GM21390 (cell line): ENCODE measurements around the gene SERTM2.
"Not testable (repeated sequence)": the region's sequence is repeated elsewhere in the genome, so short reads cannot be mapped to it uniquely, and the experiment has no call there.

Experiments used
- ATAC-seq: cut with Tn5 transposase; IDR thresholded peaks from one replicate; pipeline ENCODE4 v1.9.1; 2021; ENCODE audit not compliant: unreplicated experiment

Gene SERTM2

DNA sequence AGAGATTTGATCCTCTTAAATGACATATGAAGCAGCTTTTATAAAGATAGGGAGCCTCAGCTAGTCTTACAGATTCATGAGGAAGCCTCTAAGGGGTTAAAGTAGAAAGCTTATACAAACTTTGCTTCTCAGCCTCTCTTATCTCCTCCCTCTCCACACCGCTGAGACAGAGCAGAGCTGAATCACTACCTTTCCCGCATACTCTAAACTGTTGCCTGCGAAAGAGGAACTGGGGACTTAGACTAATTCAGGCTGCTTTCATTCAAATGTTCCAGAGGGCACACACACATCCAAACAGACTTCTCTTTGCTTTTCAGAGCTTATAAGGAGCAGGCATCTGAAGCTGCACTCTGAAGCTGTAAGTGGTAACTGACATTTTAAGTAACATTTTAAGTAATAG, at the start of gene SERTM2:
SERTM2 (plus strand) TSS at position 169 of the 400 bp plus-strand sequence. CDS start 7,213 bp downstream, outside the sequence.
- ATAC-seq: peak; percentile 91

DNA sequence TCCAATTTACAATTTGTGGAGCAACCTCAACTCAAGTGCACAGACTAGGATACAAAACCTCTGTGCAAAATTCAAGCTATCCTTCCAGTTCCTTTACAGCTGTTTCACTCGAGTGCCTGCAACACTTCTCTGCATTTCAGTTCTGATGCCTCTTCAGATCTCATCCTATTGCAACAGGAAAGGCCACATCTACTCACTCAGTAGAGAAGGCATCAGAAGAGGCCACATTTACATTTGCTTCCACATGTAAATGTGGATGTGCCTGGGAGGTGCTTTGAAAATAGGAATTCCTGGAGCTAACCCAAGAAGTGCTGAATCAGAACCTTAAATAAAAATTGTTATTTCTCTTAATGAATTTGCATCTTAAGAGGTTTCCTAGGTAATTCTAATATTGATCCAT, 45.8 kb upstream of the SERTM2 start:
- no peak for ATAC-seq

DNA sequence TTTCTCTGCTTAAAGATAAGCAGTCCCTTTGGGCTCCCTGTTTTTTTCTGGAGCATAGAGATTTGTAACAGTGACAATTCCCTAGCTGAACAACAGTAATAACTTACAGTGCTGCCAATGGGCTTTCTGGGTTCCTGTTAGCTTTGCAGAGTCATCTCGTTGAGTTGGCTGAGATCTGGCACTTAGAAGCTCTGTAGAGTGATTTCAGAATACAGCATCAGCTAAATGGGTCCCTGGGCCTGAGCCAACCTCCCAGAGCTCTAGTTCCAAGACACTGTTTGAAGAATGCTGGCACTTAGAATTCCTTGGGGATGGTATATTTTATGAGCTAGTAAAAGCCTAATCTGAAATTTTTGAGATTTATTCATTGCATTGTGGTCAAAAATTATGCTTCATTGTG, 43.5 kb upstream of the SERTM2 start:
- no peak for ATAC-seq

DNA sequence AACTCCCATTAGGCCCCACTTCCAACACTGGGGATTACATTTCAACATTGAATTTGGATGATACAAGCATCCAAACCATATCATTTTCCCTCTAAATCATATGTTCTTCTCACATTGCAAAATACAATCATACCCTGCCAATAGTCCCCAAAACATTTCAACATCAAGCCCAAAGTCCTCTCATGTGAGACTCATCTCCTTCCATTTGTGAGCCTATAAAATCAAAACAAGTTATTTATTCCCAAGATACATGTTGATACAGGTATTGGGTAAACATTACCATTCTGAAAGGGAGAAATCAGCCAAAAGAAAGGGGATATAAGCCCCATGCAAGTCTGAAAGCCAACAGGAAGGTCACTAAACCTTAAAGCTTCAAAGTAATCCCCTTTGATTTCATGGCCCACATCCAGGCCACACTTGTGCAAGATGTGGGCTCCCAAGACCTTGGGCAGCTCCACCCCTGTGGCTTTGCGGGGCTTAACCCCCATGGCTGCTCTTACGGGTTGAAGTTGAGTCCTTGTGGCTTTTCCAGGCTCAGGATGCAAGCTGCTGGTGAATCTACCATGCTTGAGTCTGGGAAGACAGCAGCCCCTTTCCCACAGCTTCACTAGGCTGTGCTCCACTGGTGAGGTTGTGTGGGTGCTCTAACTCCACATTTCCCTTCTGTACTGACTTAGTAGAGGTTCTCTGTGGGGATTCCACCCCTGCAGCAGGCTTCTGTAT, 40.6 kb upstream of the SERTM2 start:
- ATAC-seq: no peak

DNA sequence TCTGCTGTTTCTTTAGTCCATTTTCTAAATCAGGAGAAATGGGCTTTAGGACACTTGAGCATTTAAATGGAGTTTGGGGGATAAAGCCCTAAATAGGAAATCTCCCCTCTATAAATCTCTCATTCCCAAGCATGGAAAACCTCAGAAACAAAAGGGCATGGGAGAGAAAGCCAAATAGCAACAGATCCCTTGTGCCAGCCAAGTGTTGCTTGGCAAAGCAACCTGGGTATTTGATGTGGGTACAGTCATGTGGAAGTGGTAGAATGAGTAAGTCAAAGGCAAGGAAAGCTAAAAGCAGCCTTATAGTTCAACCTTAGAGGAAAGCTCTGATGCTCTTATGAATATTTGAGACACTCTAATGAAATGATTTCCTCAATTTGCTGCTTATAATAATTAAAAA, 29.5 kb upstream of the SERTM2 start:
- no peak for ATAC-seq

DNA sequence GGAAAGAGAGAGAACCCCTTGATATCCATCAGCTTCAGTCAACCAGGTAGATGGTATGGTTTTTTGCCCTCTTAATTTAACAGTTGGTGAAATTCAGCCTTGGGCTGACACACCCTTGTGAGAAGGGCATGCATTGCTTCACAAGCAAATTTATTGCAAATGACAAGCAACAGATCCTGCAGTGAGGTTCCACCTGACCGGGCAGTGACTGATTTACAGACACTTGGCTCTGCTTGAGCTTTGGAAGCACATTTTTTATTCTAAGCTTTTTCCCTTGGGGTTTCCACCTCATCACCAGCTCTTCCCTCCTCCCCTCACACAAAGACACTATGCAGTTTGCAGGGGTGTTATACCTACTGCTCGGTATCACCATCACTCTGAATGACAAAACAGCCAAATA, 28.3 kb upstream of the SERTM2 start:
- no peak for ATAC-seq

DNA sequence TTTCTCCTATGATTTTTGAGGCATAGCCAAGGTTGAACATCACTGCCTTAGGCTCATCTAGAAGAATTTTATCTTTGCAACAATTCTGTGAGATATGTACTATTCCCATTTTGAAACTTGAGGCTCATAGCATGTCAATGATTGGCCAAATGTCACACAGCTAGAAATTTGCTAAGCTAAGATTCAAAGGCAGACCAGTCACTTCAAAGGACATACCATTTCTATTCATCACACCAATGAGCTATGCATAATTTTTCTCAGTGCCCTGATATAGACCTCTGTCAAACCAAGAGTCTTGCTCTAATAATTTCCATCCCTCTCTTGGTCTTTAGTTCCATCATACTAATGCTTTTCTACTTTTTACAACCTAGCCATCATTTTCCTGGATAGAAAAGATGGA, 27.6 kb upstream of the SERTM2 start:
- no peak for ATAC-seq

DNA sequence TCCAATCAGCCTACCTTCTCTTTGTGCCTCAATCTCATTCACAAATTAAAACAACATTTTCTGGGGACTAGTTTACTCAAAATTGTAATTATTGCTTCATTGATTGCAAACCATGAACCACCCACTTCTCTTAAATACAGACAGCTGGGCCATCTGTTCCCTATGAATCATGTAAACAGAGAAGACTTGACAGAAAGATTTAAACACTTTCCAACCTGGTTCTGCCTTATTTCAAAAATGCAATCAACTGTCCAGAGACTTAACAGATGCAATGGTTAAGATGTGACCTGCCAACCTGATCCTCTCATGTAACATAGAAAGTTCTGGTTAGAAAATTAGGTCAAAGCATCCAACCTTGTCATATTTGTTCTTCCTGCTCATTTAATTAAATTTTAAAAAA, 20.8 kb upstream of the SERTM2 start:
- ATAC-seq: no peak

DNA sequence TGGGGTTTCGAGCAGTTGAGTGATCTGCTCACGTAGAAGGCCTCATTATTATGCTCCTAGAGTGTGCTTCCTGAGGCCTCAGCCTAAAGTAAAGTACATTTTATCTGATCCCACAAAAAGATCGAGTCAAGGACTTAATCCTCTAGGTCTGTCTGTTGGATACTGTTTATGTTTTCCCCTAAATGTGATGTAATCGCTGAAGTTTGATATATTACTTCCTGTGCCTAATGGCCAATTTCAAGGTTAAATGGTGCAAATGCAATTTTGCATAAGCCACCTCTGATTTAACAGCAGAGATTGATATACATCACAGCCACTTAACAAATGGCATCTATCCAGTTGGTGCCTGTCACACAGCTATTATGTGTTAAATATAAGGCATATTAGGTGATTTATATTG, 19.4 kb upstream of the SERTM2 start:
- no peak for ATAC-seq

DNA sequence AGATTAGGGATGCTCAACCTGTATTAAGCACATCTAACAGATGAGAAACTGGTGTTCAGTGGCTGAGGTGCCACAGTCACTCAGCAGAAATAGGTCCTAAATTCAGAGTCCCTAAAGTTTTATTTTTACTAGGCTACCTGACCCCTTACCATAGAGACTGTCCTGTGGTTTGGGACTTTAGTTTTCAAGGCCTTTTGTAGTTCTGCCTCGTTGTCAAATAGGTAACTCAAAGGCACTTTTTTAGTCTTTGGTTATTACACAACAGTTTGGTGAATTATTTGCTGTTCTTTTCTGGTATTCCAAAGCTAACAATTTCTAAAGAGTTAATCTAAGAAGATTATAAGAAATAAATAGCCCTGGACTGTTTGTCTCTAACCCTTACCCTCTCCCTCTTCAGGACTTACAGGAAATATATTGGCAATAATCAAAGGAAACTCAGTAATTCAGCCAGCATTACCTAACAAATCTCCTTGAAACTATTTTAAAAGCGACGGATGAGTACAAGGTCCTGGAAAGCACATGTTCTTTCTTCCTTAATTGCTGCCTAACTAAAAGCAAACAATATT, 12.8 kb upstream of the SERTM2 start:
- ATAC-seq: no peak

DNA sequence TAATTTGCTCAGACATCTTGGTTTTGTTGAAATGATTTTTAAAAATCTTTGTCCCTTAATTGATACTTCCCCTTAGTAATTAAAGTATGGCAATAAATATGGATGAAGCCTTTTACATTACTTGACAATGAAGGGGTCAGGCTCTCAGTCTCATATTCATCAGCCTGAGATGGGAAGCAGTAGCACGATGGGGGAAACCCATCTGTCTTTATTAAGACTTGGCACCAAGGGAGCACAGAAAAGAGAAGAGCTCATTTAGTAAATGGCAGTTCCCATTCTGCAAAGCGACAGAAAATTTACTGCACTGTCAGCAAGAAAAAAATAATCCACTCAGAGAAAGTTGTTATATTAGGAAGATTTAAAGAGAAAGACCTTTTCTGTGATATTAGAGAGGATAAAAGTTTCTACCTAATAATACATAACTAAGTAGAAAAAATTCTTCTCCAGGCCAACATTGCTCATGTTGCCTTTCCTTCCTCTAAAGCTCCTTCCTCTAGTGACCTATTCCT, 7.9 kb upstream of the SERTM2 start:
- ATAC-seq: no peak

DNA sequence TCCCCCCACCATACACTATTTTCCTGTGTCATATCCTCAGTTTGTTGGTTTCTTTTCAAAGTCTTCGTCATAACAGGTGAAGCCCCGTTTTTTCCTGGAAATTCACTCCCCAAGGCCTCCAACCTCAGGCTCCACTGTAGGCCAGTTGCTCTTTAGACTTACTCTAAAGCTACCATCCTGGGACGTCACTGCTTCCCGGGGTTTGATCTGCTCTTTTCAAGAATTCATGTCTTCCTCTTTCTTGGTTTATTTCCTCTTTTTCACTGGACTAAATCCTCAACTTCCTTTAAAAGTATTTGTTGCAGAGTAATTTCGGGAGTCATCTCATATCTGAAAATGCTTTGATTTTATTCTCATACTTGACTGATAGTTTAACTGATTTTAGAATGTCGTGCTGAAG, 6.5 kb upstream of the SERTM2 start:
- no peak for ATAC-seq

DNA sequence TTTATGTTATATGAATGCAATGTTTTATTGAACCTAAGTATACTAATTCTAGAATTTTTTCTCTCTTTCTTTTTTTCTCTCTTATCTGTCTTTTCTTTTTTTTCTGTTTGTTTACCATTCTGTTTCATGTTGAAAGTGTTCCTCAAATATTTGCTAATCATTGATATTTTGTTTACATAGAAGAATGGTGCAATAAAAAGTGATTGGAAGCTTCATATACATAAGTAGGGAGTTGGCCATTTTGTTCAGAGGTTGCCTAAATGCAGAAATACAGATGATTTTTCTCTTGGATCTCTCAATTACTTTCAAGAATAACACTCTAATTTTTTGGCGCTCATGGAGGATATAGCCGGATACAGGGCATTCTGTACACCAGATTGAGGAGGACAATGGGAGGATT, 5.7 kb upstream of the SERTM2 start:
- no peak for ATAC-seq

DNA sequence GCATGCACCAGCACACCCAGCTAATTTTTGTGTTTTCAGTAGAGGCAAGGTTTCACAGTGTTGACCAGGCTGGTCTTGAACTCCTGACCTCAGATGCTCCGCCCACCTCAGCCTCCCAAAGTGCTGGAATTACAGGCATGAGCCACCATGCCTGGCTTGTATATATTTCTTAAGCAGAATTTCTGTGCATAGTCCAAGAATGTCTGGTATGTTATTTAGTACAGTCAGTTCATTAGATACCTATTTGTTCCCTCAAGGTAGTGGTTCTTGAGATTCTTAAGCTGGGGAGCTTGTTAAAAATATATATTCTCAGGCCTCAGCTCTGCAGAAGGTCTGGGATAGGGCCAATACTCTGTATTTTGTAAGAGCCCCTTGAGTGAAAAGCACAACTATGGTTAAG, 4.6 kb upstream of the SERTM2 start:
- ATAC-seq: no peak

DNA sequence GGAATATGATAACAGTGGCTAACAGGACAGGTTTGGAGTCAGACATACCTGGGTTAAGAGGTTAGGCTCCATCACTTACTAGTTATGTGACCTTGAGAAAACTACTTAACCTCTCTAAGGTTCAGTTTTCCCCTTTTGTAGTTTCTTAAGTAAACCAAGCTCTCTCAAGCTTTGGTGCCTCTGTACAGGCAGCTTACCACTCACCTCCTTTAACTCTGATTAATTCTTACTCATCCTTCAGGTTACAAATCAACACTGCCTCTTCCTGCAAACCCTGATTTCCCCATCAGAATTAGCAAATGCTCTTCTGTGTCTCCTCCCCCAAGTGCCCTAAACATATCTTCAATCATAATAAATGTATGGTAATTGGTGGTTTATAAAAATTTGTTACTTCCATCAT, 3.5 kb upstream of the SERTM2 start:
- no peak for ATAC-seq

DNA sequence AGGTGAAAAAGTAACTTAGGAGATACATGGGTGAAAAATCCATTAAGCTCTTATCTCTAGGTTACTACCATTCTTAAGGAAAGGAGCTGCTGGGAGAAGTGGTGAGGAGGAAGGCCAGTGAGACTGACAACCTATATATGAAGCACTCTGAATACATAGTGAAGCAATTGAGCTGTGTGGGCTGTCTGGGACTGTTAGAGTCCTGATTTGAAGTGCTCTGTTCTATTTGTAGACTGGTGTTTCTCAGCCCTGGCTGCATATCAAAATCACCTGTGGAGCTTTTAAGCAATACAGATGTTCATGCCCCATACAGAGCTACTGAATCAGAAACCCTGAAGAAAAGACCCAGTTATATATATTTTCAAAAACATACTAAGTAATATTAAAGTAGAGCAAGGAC, 3.9 kb downstream of the SERTM2 start:
- ATAC-seq: no peak

DNA sequence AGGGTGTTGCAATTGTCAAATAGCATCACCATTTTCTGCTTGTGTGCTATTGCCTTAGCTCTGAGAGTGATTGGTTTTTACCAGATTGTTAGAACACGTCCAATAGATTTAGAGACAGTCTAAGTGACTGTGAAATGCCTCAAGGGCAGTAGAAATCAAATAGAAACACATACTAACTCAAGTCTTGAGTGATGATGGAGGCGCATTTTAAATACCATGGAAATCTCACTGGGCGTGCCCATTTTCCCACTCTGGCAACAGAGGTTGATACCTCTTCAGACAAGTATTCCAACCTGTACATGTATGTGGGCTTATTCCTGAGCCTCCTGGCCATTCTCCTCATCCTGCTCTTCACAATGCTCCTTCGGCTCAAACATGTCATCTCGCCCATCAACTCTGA, 7.2 kb downstream of the SERTM2 start:
- ATAC-seq: no peak

DNA sequence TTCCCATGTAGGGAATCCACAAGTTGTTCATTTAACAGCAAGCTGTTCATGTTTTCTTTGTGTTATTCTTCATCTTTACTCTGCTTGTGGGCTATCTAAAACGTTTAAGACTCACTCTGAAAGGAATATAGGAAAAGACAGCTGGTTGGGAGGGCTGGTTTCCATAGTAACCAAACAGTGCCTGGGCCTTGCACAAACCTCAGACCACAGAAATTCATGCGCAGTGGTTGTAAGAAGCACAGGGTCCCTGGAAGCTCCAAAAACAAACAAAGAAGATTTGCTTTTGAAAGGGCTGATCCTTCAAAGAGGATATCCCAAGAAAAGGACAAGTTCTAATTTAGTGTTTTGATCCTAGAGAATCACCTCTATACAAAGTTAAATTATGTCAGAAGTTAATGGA, 7.8 kb downstream of the SERTM2 start:
- ATAC-seq: no peak

DNA sequence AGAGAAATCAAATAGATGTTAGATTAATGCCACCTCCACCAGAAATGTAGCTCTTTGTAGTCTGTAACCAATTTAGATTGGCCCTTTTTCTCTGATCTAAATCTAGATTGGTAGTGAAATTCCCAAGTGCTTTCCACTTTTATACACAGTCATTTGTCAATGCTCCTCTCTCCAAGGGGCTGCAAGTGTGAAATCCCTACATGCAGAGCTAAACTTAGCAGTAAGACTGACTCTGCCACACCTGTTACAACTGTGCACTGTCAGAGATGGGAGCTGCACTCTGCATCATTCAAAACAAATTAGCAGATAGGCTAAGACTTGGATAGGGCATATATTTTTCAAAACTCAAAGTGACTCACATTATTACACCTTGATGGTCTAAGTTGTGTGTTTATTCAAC, 9.1 kb downstream of the SERTM2 start:
- no peak for ATAC-seq

DNA sequence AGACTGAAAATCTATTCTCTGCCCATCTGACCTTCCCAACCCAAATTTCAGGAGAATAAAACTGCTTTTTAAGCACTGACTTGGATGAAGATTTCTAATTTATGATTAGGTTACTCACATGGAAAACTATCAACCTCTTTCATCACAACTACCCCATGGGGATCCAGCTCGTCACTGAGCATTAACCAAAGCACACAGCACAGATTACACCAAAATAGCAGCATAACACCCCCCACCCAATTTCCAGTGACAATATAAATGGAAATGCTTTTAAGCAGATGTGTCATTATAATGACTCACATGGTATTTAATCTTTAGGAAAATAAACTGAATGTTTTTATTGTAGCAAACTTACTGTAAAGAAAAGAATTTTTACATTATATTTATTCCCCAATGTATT, 9.7 kb downstream of the SERTM2 start:
- no peak for ATAC-seq

DNA sequence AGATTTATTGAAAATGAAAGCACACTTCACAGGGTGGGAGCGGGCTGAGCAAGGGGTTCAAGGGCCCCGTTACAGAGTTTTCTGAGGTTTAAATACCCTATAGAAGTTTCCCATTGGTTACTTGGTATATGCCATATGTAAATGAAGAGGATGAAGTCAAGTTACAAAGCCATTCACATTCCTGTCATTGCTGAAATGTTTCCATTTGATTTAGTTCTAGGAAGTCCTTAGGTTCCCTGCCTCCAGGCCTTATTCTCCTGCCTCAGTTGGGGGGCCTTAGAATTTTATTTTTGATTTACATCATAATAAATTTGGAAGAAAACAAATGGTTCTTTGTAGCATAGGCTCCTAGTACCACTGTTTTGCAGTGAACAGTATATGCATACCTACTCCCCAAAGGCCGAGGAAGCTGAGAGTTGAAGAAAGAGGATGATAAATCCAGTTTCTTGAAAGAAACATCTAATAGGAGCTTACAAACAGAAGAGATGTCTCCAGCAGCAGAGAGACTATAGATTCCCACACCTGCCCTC, 31.8 kb downstream of the SERTM2 start:
- ATAC-seq: no peak

DNA sequence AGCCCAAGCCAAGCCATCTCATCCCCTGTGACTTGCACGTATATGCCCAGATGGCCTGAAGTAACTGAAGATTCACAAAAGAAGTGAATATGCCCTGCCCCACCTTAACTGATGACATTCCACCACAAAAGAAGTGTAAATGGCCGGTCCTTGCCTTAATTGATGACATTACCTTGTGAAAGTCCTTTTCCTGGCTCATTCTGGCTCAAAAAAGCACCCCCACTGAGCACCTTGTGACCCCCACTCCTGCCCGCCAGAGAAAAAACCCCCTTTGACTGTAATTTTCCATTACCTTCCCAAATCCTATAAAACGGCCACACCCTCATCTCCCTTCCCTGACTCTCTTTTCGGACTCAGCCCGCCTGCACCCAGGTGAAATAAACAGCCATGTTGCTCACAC, 37.8 kb downstream of the SERTM2 start:
- not testable (repeated sequence) for ATAC-seq
